ENCODE data around the gene RPE65. TPM values are rescaled to one million over a fixed set of nuclear protein-coding genes. Genes with fewer than 3 reads are reported as not detected.
A peak's percentile ranks its signal among the peaks of the same experiment; 100 is the strongest.

Gene RPE65
- not detected in 2 replicates for total RNA-seq

DNA sequence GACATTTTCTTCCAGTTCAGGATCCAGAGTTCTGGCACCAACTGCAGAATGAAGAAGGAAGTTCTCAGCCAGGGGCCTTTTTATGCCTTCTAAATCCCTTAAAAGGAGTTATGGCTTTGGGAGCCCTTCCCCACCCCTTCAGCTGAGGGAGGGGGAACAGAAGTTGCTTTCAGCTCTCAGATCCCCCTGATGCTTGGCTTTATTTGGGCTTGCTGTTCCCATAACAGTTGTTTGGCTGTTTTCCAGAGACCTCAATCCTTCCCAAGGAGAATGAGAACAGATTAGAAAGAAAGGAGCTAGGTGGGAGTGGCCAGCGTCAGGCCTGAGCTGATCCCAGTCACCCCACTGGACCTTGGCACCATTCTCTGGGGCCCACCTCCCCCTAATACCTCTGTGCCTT is at the start of gene RPE65:
RPE65 (minus strand) TSS at position 54 of the 400 bp plus-strand sequence; CDS start at position 5, 49 bp downstream.
- no peaks in the 10 kb centered on the region for H3K27me3 ChIP-seq (ENCODE audit: control insufficient read depth, insufficient read depth, low read length)
- H3K4me3 ChIP-seq (ENCODE audit: low read depth, low read length) = no peak within 1 kb of the TSS
- no peak for TF ChIP-seq CTCF (IDR thresholded peaks at IDR 0.05; ENCODE audit: insufficient read depth, low read length, poor library complexity, severe bottlenecking)
- no peak for DNase-seq (ENCODE audit: low read depth)
- H3K36me3 ChIP-seq (ENCODE audit: control insufficient read depth, insufficient read depth, low read length) = no peaks in the 10 kb centered on the region

DNA sequence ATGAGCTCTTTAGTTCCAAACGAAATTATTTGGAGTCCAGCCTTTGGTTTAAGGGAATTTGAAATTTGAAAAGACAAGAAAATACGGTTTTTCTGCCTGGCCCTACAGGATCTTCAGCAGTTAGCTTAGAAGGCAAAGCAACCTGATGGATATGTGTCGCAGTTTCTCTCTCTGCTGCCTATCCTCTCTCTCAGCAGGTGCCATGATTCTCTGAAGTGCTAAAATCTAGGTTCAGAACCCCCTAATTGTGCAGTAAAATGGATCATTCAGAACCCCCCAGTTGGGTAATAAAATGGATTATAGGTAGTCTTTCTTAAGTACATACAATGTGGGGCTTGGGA is 47.6 kb upstream of the RPE65 start:
- TF ChIP-seq CTCF (IDR thresholded peaks at IDR 0.05; ENCODE audit: insufficient read depth, low read length, poor library complexity, severe bottlenecking) = no peak
- Histone ChIP-seq H3K4me3 (ENCODE audit: low read depth, low read length) (peak overlapping the region; percentile 84), H3K36me3 (ENCODE audit: control insufficient read depth, insufficient read depth, low read length) (no peaks in the 10 kb centered on the region), H3K27me3 (ENCODE audit: control insufficient read depth, insufficient read depth, low read length) (no peaks in the 10 kb centered on the region)
- no peak for DNase-seq (ENCODE audit: low read depth)

- peak within 1 kb of the TSS; percentile 84 for H3K4me3 ChIP-seq (ENCODE audit: low read depth, low read length)
- H3K27me3 ChIP-seq (ENCODE audit: control insufficient read depth, insufficient read depth, low read length) = no peaks in the 10 kb centered on the region
- H3K36me3 ChIP-seq (ENCODE audit: control insufficient read depth, insufficient read depth, low read length) = no peaks in the 10 kb centered on the region
- peak; percentile 4 for TF ChIP-seq CTCF (IDR thresholded peaks at IDR 0.05; ENCODE audit: insufficient read depth, low read length, poor library complexity, severe bottlenecking)
- DNase-seq (ENCODE audit: low read depth) = peak; percentile 75
These were observed 47.1 kb upstream of the RPE65 start, which contains the start of gene DEPDC1 for GRCh38 chr1:68496680-68497357. TSS of gene DEPDC1 (minus strand) at chr1:68497082. CDS start at chr1:68496999, 83 bp downstream.

DNA sequence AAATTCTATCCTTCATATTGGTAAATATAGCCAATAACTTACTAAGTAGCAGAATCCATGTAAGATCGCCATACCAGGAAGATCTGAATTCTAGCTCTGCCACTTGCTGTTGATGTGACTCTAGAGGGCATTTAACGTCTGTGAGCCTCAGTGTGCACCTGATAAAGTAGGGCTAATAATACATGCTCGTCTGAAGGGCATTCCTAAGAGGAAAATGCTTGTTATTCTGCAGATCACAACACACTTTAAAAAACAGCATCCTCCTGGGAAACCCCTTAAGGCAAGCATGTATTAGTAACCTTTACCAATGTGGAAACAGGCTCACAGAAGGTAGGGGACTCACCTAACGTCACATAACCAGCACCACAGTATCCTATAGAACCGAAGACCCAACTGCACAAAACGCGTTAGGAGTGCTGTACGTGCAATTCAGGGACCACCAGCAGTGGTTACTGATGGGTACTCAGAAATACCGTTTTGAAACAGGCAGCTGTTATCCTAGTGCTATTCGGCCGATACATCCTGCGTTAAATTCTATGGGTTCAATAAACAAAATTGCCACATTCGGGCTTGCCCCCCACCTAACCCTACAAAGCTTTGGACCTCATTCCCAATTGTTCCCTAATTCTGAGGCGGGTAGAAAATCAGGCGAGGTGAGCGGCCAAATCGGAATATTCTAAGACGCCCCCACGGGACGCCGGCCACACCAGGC is 46.4 kb upstream of the RPE65 start:
- no peak for DNase-seq (ENCODE audit: low read depth)
- Histone ChIP-seq H3K27me3 (ENCODE audit: control insufficient read depth, insufficient read depth, low read length) (no peaks in the 10 kb centered on the region), H3K36me3 (ENCODE audit: control insufficient read depth, insufficient read depth, low read length) (no peaks in the 10 kb centered on the region), H3K4me3 (ENCODE audit: low read depth, low read length) (peak overlapping the region; percentile 84)
- TF ChIP-seq CTCF (IDR thresholded peaks at IDR 0.05; ENCODE audit: insufficient read depth, low read length, poor library complexity, severe bottlenecking) = no peak

DNA sequence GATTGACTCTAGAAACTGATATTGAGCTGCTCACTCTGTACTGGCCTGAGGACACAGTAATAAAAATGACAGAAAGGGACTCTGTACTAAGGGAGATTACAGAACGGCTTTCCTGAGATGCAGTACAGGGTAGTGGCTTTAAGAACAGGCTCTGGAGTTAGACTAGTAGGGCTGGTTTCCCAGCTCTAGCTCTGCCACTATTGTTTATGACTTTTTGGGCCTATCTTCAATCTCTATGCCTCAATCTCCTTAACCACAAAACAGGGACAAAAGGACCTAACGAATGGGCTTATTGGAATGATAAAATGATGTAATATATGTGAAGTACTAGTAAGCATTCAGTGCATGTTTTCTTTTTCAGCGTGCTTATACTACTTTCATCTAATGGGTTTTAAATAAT is 45.8 kb upstream of the RPE65 start:
- Histone ChIP-seq H3K4me3 (ENCODE audit: low read depth, low read length) (peak overlapping the region; percentile 84), H3K27me3 (ENCODE audit: control insufficient read depth, insufficient read depth, low read length) (no peaks in the 10 kb centered on the region), H3K36me3 (ENCODE audit: control insufficient read depth, insufficient read depth, low read length) (no peaks in the 10 kb centered on the region)
- no peak for DNase-seq (ENCODE audit: low read depth)
- no peak for TF ChIP-seq CTCF (IDR thresholded peaks at IDR 0.05; ENCODE audit: insufficient read depth, low read length, poor library complexity, severe bottlenecking)

Data from kidney epithelial cell (primary cell).